Hepatocyte (in vitro differentiated cells): Measurements from ENCODE around the gene MAGI2.

Source experiments
- EZH2 ChIP-seq: fragments of 200-600 bp; sonication (generic); IDR thresholded peaks from 2 replicates; pipeline ENCODE4 v1.6.1; 2016; ENCODE audit warnings: antibody characterized with exemption, mild to moderate bottlenecking, borderline replicate concordance
- EZH2phosphoT487 ChIP-seq: fragments of 200-600 bp; sonication (generic); IDR thresholded peaks from one replicate; pipeline ENCODE4 v1.6.1; 2018; ENCODE audit warnings: antibody characterized with exemption, mild to moderate bottlenecking, low read depth, moderate library complexity; ENCODE audit not compliant: unreplicated experiment, severe bottlenecking
- TF ChIP-seq, protein P1 (sequence below): fragments of 200-600 bp; sonication (generic); IDR thresholded peaks from 2 replicates; pipeline ENCODE4 v1.5.1; 2016; ENCODE audit warnings: antibody characterized with exemption, mild to moderate bottlenecking; ENCODE audit not compliant: poor library complexity

DNA sequence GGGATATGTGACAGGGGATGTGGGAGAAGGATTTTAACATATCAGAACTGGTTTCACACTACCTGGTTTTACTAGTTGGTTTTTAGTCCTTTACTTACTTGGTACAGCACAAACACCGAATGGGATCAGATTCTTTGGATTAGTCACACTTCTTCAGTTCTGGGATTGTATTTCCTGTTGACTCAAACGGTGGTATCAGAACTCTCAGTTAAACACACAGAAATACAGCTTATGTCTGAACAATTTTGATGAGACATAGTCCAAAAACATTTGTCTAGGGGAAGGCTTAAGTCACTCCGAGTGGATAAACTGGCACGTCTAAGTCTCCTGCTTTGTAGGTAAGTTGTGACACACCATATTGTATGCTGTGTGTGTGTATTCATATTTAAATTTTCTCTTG, 1174.4 kb downstream of the MAGI2 start:
- TF ChIP-seq, protein P1, sequence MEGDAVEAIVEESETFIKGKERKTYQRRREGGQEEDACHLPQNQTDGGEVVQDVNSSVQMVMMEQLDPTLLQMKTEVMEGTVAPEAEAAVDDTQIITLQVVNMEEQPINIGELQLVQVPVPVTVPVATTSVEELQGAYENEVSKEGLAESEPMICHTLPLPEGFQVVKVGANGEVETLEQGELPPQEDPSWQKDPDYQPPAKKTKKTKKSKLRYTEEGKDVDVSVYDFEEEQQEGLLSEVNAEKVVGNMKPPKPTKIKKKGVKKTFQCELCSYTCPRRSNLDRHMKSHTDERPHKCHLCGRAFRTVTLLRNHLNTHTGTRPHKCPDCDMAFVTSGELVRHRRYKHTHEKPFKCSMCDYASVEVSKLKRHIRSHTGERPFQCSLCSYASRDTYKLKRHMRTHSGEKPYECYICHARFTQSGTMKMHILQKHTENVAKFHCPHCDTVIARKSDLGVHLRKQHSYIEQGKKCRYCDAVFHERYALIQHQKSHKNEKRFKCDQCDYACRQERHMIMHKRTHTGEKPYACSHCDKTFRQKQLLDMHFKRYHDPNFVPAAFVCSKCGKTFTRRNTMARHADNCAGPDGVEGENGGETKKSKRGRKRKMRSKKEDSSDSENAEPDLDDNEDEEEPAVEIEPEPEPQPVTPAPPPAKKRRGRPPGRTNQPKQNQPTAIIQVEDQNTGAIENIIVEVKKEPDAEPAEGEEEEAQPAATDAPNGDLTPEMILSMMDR = no peak
- TF ChIP-seq EZH2phosphoT487 = no peak
- no peak for TF ChIP-seq EZH2
